ENCODE measurements around the gene PRKG1. TPM values are rescaled to one million over a fixed set of nuclear protein-coding genes. Genes with fewer than 3 reads are reported as not detected.

Gene PRKG1
- total RNA-seq, 1 donor from 2014 or later, result 26.4 TPM

DNA sequence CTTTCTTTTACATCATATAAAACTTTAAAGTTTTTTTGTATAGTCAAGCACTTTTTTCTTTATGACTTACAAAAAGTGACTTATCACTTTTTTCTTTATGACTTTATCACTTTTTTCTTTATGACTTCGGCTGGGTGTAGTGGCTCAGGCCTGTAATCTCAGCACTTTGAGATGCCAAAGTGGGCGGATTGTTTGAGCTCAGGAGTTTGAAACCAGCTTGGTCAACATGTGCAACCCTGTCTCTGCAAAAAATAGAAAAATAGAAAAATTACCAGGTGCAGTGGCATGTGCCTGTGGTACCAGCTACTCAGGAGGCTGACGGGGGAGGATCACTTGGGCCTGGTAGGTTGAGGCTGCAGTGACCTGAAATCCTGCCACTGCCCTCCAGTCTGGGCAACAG is 733.9 kb downstream of the PRKG1 start:
- no peak for TF ChIP-seq EZH2phosphoT487 (IDR thresholded peaks at IDR 0.05)
- TF ChIP-seq EZH2 (IDR thresholded peaks at IDR 0.05), result no peak
- TF ChIP-seq, protein P1, sequence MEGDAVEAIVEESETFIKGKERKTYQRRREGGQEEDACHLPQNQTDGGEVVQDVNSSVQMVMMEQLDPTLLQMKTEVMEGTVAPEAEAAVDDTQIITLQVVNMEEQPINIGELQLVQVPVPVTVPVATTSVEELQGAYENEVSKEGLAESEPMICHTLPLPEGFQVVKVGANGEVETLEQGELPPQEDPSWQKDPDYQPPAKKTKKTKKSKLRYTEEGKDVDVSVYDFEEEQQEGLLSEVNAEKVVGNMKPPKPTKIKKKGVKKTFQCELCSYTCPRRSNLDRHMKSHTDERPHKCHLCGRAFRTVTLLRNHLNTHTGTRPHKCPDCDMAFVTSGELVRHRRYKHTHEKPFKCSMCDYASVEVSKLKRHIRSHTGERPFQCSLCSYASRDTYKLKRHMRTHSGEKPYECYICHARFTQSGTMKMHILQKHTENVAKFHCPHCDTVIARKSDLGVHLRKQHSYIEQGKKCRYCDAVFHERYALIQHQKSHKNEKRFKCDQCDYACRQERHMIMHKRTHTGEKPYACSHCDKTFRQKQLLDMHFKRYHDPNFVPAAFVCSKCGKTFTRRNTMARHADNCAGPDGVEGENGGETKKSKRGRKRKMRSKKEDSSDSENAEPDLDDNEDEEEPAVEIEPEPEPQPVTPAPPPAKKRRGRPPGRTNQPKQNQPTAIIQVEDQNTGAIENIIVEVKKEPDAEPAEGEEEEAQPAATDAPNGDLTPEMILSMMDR (IDR thresholded peaks at IDR 0.05), result no peak
- Histone ChIP-seq H3K79me2 (ENCODE audit: low read depth) (no peaks in the 10 kb centered on the region), H3K4me1 (peaks cover 10% of the 10 kb centered on the region), H3K36me3 (no peaks in the 10 kb centered on the region), H4K20me1 (ENCODE audit: low read depth) (no peaks in the 10 kb centered on the region), H3K9ac (no peak overlapping the region), H3F3A (ENCODE audit: low read depth) (peaks cover 6% of the 10 kb centered on the region), H3K9me3 (ENCODE audit: low read depth) (no peaks in the 10 kb centered on the region), H2AFZ (replicated peaks) (no peak overlapping the region), H3K27me3 (no peaks in the 10 kb centered on the region), H3K27ac (no peak overlapping the region), H3K4me2 (no peak overlapping the region), H3K4me3 (no peak overlapping the region)
- Mint-ChIP-seq H3K9me3 (no peaks in the 10 kb centered on the region), H3K27me3 (ENCODE audit: insufficient read depth, low read depth) (no peaks in the 10 kb centered on the region), H3K4me1 (peaks cover 8% of the 10 kb centered on the region), H3K36me3 (no peaks in the 10 kb centered on the region), H3K27ac (no peak overlapping the region), H3K4me3 (no peak overlapping the region)
- DNase-seq (ENCODE audit: low spot score), result no peak

DNA sequence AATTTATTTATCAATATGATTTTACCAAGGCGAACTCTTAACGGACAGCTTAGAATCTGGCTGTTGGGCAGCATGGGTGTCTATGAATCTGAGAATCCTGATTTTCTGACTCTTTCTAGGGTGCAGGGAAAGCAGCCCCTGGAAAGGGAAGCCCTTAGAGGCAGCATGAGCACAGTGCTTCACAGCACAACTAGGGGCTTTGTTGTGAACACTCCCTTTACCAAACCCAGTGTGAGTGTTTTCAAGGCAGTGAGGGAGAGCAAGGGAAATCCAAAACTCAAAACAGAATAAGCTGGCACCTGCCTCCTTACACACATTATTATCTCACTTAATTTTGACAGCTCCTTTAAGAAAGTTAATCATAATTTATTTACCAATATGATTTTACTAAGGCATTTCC is 741.4 kb downstream of the PRKG1 start:
- peaks cover 22% of the 10 kb centered on the region for H3K4me1 Mint-ChIP-seq
- Histone ChIP-seq H3K27ac (peak overlapping the region; percentile 96), H4K20me1 (ENCODE audit: low read depth) (no peaks in the 10 kb centered on the region), H3K9ac (peak overlapping the region; percentile 32), H3F3A (ENCODE audit: low read depth) (peaks cover 41% of the 10 kb centered on the region), H3K79me2 (ENCODE audit: low read depth) (no peaks in the 10 kb centered on the region), H3K9me3 (ENCODE audit: low read depth) (no peaks in the 10 kb centered on the region), H3K4me3 (peak overlapping the region; percentile 1), H3K4me1 (peaks cover 40% of the 10 kb centered on the region), H3K27me3 (no peaks in the 10 kb centered on the region), H3K36me3 (no peaks in the 10 kb centered on the region), H2AFZ (replicated peaks) (peak overlapping the region; percentile 58), H3K4me2 (peak overlapping the region; percentile 52)
- H3K9me3 Mint-ChIP-seq, result no peaks in the 10 kb centered on the region
- no peak overlapping the region for H3K4me3 Mint-ChIP-seq
- TF ChIP-seq, protein P1 (IDR thresholded peaks at IDR 0.05), result no peak
- TF ChIP-seq EZH2phosphoT487 (IDR thresholded peaks at IDR 0.05) (no peak), EZH2 (IDR thresholded peaks at IDR 0.05) (no peak)
- DNase-seq (ENCODE audit: low spot score), result peak; percentile 72
- H3K36me3 Mint-ChIP-seq, result no peaks in the 10 kb centered on the region
- H3K27ac Mint-ChIP-seq, result peak overlapping the region; percentile 38
- no peaks in the 10 kb centered on the region for H3K27me3 Mint-ChIP-seq (ENCODE audit: insufficient read depth, low read depth)

DNA sequence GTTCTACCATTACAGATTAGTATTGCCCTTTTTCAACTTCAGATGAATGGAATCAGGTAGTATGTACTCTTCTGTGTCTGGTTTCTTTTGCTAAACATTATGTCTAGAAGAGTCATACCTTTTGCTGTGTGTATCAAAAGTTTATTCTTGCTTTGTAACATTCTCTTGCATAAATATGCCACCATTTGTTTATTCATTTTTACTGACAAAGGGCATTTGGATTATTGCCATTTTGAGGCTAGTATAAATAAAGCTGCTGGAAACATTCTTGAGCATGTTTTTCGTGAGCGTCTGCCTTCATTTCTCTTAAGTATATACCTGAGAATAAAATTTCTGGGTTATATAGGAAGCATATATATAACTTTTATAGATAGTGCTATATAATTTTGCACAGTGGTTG is 746.8 kb downstream of the PRKG1 start:
- no peaks in the 10 kb centered on the region for H3K36me3 Mint-ChIP-seq
- Histone ChIP-seq H3F3A (ENCODE audit: low read depth) (peaks cover 16% of the 10 kb centered on the region), H3K4me2 (no peak overlapping the region), H3K27ac (no peak overlapping the region), H3K9me3 (ENCODE audit: low read depth) (no peaks in the 10 kb centered on the region), H3K27me3 (no peaks in the 10 kb centered on the region), H4K20me1 (ENCODE audit: low read depth) (no peaks in the 10 kb centered on the region), H3K9ac (no peak overlapping the region), H3K4me3 (no peak overlapping the region), H2AFZ (replicated peaks) (no peak overlapping the region), H3K79me2 (ENCODE audit: low read depth) (no peaks in the 10 kb centered on the region), H3K4me1 (peaks cover 10% of the 10 kb centered on the region), H3K36me3 (no peaks in the 10 kb centered on the region)
- no peak overlapping the region for H3K27ac Mint-ChIP-seq
- H3K27me3 Mint-ChIP-seq (ENCODE audit: insufficient read depth, low read depth), result no peaks in the 10 kb centered on the region
- no peak for TF ChIP-seq EZH2phosphoT487 (IDR thresholded peaks at IDR 0.05)
- H3K9me3 Mint-ChIP-seq, result no peaks in the 10 kb centered on the region
- H3K4me1 Mint-ChIP-seq, result peaks cover 4% of the 10 kb centered on the region
- no peak for DNase-seq (ENCODE audit: low spot score)
- H3K4me3 Mint-ChIP-seq, result no peak overlapping the region

DNA sequence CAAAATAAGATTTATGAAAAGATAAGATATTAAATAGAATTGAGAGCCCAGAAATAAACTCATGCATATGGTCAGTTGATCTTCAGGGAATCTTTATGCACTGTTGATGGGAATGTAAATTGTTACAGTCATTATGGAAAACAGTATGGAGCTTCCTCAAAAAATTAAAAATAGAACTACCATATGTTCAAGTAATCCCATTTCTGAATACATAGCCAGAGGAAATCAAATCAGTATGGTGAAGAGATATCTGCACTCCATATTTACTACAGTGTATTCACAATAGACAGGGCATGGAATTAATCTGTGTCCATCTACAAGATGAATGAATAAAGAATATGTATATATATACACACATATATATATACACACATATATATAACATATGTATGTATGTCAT is 747.5 kb downstream of the PRKG1 start:
- H2AFZ ChIP-seq (replicated peaks), result no peak overlapping the region
- H3K27ac ChIP-seq, result no peak overlapping the region
- H3K79me2 ChIP-seq (ENCODE audit: low read depth), result no peaks in the 10 kb centered on the region
- peaks cover 3% of the 10 kb centered on the region for H3K4me1 ChIP-seq
- H3K27me3 ChIP-seq, result no peaks in the 10 kb centered on the region
- no peaks in the 10 kb centered on the region for H3K9me3 Mint-ChIP-seq
- no peak for TF ChIP-seq EZH2phosphoT487 (IDR thresholded peaks at IDR 0.05)
- TF ChIP-seq, protein P1 (IDR thresholded peaks at IDR 0.05), result no peak
- no peak for TF ChIP-seq EZH2 (IDR thresholded peaks at IDR 0.05)
- H3K9ac ChIP-seq, result no peak overlapping the region
- peaks cover 9% of the 10 kb centered on the region for H3F3A ChIP-seq (ENCODE audit: low read depth)
- no peaks in the 10 kb centered on the region for H3K36me3 ChIP-seq
- no peak overlapping the region for H3K27ac Mint-ChIP-seq
- no peaks in the 10 kb centered on the region for H4K20me1 ChIP-seq (ENCODE audit: low read depth)
- H3K4me2 ChIP-seq, result no peak overlapping the region
- H3K4me3 Mint-ChIP-seq, result no peak overlapping the region
- no peaks in the 10 kb centered on the region for H3K9me3 ChIP-seq (ENCODE audit: low read depth)
- H3K4me1 Mint-ChIP-seq, result no peaks in the 10 kb centered on the region
- no peak overlapping the region for H3K4me3 ChIP-seq
- H3K27me3 Mint-ChIP-seq (ENCODE audit: insufficient read depth, low read depth), result no peaks in the 10 kb centered on the region
- DNase-seq (ENCODE audit: low spot score), result no peak
- H3K36me3 Mint-ChIP-seq, result no peaks in the 10 kb centered on the region
